HG03066 (cell line): ENCODE measurements around the gene GMDS.

Experiments
- ATAC-seq: cut with Tn5 transposase; IDR thresholded peaks from one replicate; pipeline ENCODE4 v1.9.1; 2021; ENCODE audit warnings: low read depth; ENCODE audit not compliant: unreplicated experiment

Gene GMDS

GRCh38 chr6:2141644-2142290, 103.6 kb downstream of the GMDS start:
- ATAC-seq: no peak

GRCh38 chr6:2140438-2141128, 104.8 kb downstream of the GMDS start:
- no peak for ATAC-seq

- ATAC-seq: no peak
Observed at GRCh38 chr6:2135401-2135800, 110.0 kb downstream of the GMDS start.

- ATAC-seq: no peak
Observed at GRCh38 chr6:2134554-2134953, 110.9 kb downstream of the GMDS start.

- ATAC-seq: no peak
Observed at GRCh38 chr6:2133716-2134310, 111.6 kb downstream of the GMDS start.

- no peak for ATAC-seq
Observed at GRCh38 chr6:2132916-2133315, 112.5 kb downstream of the GMDS start.

GRCh38 chr6:2132416-2132815, 113.0 kb downstream of the GMDS start:
- no peak for ATAC-seq

GRCh38 chr6:2129182-2129621, 116.2 kb downstream of the GMDS start:
- ATAC-seq: peak; percentile 63

- ATAC-seq: peak; percentile 66
Observed at GRCh38 chr6:2127484-2127911, 117.9 kb downstream of the GMDS start.

- ATAC-seq: no peak
Observed at GRCh38 chr6:2126351-2126750, 119.1 kb downstream of the GMDS start.

- no peak for ATAC-seq
Observed at GRCh38 chr6:2125158-2125557, 120.2 kb downstream of the GMDS start.

- ATAC-seq: no peak
Observed at GRCh38 chr6:2124260-2124709, 121.1 kb downstream of the GMDS start.

GRCh38 chr6:2120912-2121311, 124.5 kb downstream of the GMDS start:
- ATAC-seq: no peak

GRCh38 chr6:2119275-2119674, 126.1 kb downstream of the GMDS start:
- no peak for ATAC-seq

- ATAC-seq: no peak
Observed at GRCh38 chr6:2118136-2118535, 127.3 kb downstream of the GMDS start.

GRCh38 chr6:2117447-2117846, 128.0 kb downstream of the GMDS start:
- no peak for ATAC-seq

- no peak for ATAC-seq
Observed at GRCh38 chr6:2116496-2116895, 128.9 kb downstream of the GMDS start.

- ATAC-seq: no peak
Observed at GRCh38 chr6:2114100-2114499, 131.3 kb downstream of the GMDS start.

- peak; percentile 56 for ATAC-seq
Observed at GRCh38 chr6:2111162-2111677, 134.2 kb downstream of the GMDS start.

GRCh38 chr6:2110504-2110903, 134.9 kb downstream of the GMDS start:
- ATAC-seq: peak; percentile 62

GRCh38 chr6:2109796-2110195, 135.6 kb downstream of the GMDS start:
- no peak for ATAC-seq
